ENCODE measurements around the gene KCTD17.

KCTD17 gene

DNA sequence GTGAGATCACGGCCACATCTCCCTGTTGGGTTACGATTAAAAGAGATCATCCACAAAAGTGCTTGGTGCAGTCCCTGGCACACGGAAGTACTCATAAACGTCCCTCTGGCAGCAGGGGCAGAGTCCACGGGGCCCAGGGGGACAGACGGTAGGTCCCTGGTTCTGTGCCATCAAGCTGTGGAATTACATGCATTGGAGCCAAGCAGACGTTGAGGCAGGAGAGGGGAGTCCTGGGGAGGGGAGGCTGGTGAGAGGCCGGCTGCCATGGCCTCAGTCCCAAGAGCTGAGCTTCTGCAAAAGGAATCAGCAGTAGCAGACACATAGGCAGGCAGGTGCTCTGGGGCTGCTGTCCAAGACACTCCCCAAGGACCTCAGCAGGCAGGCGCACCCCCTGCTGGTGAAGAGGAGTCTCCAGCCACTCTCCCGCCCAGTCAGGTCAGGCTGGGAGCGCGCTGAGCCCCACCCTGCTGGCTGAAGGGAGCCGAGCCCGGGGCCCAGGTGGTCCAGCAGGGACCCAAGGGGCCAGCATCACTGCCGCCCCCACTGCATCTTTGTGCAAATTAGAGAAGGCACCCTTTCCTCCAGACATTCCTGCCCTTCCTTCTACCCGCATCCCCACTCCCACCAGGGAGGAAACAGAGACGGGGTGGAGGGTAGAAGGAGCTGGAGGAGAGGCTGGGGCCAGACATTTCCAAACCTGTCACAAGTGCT, 7.6 kb upstream of the KCTD17 start:
- DNase-seq = peak; percentile 80

DNA sequence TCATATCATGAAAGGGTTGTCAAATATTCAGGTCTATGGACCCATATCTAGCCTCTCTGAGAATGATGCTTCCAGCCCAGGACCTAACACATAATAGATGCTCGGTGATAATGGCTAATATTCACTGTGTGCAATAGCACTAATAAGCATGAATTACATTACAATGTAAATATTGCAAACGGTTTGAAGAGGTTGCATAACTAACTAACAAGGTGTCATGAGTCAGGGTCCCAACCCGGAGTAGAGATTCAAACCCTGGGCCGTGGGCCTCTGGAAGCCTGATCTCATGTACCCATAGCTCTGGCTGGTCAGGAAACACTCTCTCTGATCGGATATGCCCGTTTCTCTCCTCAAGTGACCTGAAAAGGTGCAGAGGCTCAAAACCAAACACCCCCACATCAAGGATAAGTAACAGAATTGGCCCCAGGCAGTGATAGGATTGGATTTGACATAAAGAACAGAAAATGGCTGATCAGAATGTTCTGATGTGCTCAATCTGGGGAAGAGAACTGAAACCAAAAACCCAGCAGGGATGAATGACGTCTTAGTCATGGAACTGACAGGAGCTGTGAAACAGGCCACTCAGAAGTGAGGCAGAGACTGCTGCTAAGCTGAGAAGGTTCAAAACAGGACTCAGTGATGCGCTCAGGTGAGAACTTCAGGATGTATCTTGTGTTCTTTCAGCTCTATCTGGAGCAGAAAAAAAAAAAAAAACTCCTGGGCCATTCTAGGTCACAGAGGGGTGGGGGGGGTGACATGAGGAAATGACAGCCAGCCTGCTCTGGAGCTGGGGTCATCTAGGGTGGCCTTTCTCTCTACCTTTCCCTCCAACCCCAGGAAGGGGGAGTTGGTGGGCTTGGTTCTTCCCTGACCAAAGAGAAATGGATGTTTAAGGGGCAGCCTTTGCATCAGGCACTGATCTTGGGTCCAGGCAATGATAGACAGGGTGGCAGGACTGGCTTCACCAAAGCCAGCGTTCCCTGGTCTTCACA, 6.6 kb upstream of the KCTD17 start:
- DNase-seq = no peak

GRCh38 chr22:37045958-37046357, 5.6 kb upstream of the KCTD17 start:
- DNase-seq = no peak

DNA sequence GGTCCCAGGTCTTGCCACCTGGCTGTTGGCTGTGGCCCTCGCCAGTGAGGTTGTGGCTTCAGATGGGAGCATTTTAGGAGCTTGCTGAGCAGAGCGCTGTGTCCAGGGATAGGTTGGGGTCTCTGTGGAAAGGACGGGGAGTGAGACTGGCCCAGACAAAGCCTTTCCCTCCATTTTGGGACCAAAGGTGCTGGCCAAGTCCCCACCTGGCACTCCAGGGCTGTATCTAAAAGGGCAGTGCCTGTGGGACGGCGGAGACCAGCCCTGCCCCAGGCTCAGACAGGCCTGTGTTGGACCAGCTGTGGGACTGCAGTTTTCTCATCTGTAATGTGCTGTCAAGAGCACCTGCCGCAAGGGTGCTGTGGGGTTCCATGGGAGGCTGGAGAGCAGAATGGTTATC, 5.0 kb upstream of the KCTD17 start:
- DNase-seq = no peak

DNA sequence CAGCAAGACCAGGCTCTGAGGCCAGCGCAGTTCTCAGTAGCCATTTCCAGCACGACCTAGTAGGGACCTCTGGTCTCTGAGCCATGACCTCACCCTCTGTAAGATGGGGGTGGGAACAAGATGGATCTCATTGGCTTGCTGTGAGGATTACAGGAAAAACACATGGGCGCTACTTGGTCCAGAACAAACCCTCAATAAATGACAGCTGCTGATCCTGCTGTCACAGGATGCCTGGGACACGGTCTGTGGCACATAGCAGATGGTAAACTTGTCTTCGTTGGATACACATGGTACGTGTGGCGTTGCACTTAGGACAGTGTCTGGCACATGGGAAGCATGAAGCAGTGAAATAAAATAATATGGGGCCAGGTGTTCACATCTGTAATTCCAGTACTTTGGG, 4.5 kb upstream of the KCTD17 start:
- no peak for DNase-seq

GRCh38 chr22:37048133-37048532, 3.4 kb upstream of the KCTD17 start:
- no peak for DNase-seq

DNA sequence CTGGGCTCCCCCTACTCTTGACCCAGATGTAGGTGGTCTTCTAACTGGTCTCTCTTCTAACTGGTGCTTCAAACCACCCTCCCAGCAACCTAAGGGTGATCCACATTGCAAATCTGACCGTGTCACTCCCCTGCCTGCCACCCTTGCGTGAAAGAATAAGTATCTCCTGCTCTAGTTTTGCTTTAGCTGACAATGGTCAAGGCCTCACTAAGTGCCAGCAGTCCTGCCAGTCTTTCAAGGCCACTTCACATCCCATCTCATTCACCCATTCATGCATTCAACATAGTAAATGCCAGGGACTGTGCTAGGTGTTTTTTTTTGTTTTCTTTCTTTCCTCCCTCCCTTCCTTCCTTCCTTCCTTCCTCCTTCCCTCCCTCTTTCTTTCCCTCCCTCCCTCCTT, 2.3 kb upstream of the KCTD17 start:
- DNase-seq = no peak

GRCh38 chr22:37050913-37051312, 629 bp upstream of the KCTD17 start:
- DNase-seq = no peak

- DNase-seq = no peak
Observed at GRCh38 chr22:37052386-37053309, 1.1 kb downstream of the KCTD17 start.

DNA sequence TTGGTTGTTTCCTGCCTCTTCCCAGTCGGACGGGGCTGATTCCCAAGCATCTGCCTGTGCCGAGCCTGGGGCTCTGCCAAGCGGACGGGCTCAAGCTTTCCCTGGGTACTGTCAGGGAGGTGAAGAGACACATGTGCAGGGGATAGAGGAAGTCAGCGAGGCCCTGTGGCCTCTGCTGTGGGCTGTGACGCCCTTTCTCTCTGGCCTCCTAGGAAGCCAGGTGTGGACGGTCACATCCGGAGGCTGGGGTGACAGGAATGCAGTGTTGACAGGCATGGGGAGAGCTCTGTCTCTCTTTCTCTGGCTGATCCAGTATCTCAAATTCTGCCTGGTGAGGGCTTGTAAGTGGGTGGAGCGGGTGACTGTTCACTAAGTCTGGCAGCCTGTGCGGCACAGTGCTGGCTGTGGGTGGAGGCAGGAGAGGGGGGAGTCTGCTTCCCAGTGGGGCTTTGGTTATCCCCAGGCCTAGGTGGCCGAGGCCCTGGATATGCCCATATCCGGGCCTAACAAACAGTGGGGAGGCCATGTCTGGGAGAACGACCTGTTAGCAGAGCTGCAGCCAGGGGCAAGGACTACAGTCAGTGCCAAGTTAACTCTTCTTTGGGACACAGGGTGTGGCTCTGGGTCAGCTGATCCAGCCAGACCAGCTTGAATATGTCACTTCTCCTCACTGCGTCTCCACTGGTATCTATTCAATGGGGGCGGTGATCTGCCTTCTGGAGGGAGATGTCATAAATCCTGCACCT, 1.9 kb downstream of the KCTD17 start:
- no peak for DNase-seq

DNA sequence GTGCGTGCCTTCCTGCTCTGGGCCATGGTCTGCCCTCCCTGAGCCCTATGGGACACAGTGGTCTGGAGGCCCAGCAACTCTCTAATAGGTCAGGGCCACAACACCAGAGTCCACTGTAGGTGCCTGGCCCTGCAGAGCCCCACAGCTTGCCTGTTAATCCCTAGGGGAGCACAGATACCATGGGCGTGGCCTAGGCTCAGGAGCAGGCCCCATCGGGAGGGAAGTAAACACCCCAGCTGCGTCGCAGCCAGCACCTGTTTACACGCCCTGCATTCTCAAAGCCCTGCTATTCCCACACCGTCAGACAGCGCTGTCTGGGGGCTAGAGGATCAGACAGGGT, 2.5 kb downstream of the KCTD17 start:
- no peak for DNase-seq

- DNase-seq = no peak
Observed at GRCh38 chr22:37054600-37055365, 3.2 kb downstream of the KCTD17 start.

GRCh38 chr22:37056246-37056645, 4.7 kb downstream of the KCTD17 start:
- DNase-seq = no peak

GRCh38 chr22:37057226-37057625, 5.7 kb downstream of the KCTD17 start:
- DNase-seq = no peak

- DNase-seq = no peak
Observed at GRCh38 chr22:37057796-37058510, 6.4 kb downstream of the KCTD17 start.

- DNase-seq = no peak
Observed at GRCh38 chr22:37058917-37059701, 7.6 kb downstream of the KCTD17 start.

DNA sequence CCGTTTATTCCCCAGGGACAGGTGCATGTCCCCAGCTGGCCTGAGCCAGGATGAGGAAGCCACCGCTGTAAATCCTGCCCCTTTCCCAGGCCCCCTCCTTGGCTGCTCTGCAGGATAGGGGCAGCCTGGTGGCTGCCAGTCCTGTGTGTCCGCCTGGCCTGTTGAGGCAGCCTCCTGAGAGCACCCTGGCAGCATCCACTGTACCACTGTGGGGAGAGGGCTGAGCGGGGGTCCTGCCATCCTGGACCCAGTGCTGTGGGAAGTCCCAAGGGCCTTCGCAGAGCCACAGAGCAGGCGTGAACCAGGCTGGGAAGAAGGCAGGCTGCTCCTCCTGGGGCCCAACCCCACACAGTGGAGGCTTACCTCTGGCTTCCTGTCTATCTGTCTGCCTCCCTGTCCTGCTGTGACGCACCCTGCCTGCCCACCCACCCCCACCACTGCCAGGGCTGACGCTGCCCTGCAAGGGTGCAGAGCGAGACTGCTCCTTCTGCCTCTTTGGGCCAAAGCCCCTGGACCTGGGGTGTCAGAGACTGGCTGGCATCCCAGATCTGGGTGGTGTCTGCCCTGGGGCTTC, 8.4 kb downstream of the KCTD17 start:
- DNase-seq = no peak

DNA sequence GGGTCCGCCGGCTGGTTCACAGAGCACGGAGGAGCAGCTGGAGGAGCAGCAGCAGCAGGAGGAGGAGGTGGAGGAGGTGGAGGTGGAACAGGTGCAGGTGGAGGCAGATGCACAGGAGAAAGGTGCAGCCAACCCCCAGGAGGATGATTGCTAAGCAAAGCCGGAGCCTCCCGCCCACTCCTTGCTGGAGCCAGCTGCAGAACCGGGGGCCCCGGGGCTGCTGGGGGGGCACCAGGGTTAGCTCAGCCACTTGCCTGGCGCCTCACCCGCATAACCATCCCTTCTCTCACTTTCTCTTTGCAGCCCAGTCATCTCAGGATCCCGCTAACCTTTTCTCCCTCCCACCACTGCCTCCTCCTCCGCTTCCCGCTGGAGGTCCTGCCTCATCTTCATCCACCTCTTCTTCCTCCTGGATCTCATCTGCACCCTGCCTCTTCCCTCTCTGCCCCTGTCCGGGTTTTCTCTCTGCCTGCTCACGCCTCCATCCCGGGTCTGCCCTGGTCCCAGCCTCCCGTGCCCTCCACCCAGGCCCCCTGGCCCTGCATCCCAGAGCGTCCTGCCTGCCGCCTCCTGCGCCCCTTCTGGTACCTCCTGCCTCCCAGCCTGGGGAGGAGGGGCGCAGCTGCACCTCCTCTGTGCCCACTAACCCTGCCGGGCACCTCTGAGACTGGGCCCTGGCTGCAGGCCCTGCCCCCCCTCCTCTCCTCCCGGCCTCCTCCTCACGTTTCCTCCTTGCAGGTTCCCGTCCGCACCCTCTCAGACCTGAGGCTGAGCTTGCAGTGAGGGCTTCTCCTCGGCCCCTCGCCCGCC, 9.5 kb downstream of the KCTD17 start:
- DNase-seq = no peak

All from NCI-H1092 treated with DMSO at 0.1 percent for 48 hours (cell line).